ENCODE measurements around the gene SEPTIN3.

Gene SEPTIN3

GRCh38 chr22:41969110-41969646, at the start of gene SEPTIN3:
Gene SEPTIN3 (plus strand): TSS chr22:41969443. CDS start chr22:41971493, 2,050 bp downstream.
- DNase-seq = no peak

- DNase-seq = no peak
These were observed 48.8 kb upstream of the SEPTIN3 start for GRCh38 chr22:41920271-41920976.

DNA sequence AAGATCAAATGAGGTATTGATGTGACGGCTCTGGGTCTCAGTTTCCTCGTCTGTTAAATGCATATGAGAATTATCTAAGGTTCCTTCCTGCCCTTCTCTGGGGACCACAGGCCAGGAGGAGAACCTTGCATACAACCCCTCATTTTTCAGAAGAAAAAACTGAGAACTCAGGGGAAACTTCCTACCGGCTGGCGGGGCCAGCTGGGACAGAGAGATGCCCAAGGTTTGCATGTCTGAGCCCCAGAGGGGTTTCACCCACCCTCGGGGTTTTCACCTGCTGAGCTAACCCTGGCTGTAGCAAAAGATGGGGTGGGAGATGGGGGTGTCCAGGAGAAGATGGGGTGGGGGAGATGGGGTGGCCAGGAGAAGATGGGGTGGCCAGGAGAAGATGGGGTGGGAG, 46.9 kb upstream of the SEPTIN3 start:
- no peak for DNase-seq

GRCh38 chr22:41922940-41923594, 46.2 kb upstream of the SEPTIN3 start:
- DNase-seq = no peak

DNA sequence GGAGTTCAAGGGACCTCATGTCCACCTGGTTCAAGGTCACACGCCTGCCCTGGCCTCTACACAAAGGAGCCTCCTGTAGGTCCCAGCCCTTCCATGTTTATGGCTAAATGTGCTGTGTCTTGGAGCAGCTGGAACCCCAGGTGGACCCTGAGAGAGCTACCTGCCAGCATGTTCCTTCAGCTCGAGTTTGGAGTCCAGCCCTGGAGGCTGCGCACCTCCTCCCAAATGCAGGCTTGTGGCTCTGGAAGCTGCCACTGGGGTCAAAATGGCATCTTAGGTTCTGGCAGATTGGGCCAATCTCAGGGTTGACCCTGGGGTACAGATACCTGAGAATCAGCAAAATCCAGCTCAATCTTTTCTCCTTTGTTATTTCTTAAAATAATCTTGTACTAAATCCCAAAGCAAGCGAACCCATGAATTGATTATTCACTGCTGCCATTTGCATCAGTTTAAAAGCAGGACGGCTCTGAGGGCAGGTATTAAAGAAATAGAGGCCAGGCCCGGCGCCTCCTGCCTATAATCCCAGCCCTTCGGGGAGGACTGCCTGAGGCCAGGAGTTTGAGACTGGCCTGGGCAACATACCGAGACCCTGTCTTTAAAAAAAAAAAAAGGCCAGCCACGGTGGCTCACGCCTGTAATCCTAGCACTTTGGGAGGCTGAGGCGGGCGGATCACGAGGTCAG, 45.5 kb upstream of the SEPTIN3 start:
- DNase-seq = no peak

DNA sequence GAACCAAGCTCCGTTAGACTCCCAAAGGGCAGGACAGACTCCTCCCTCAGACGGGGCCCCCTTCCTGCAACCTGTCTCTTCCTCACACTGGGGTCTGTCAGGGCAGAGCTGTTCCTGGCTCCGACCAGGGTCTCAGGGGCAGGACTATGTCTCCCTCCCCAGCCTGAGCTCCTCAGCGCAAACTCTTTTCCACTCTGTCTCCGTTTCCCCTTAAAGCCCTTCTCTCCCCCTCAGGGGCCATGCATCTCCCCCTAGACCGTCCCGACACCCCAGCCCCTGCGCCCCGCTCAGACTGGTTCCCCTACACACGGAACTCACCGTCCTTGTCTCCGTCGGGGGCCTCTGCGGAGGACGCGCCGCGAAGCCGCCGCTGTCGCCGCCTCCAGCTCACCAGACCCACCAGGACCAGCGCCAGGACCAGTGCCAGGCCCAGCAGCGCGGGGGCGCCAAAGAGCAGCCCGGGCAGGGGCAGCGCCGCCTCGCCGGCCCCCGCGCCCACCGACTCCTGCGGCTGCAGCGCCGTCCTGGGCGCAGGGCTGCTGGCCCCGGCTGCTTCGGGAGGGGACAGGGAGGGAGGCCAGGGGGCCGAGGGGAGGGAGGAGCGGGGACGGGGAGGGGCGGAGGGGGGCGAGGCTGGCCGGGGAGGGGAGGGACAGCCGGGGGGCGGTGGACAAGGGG, 43.3 kb upstream of the SEPTIN3 start:
- peak; percentile 40 for DNase-seq

DNA sequence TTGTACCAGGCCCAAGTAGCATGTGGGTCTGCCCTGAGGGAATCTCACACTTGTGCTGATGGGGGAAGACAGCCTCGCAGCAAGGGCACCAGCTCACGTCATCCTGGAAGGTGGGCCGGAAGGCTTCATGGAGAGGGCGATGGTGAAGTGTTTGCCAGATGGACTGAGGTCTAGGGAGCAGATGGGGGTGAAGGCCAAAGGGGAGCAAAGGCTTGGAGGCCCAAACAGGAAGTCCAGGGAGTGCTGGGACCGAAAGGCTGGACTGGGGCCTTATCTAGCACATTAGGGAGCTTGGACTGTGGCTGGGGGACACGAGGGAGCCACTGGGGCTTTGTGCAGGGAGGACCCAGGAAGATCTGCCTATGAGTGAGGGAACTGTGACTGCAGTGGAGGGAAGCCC, 41.4 kb upstream of the SEPTIN3 start:
- DNase-seq = no peak

GRCh38 chr22:41928593-41929417, 40.4 kb upstream of the SEPTIN3 start:
- no peak for DNase-seq

DNA sequence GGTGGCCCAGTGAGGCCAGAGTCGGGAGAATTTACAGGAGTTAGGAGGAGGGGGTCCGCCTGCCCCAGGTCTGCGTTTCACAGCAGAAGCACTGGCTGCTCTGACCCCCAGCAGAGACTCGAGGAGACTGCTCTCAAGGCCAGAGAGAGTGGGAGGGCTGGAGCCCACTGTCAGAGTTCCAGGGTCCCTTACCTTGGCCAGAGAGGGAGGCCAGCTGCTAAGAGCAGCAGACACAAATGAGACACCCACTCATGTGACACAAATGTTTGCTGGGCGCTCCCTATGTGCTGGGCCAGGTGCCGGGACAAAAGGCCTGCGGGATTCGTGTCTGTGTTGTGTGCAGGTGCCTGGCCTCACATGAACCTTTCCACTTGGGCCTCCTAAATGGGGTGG, 39.8 kb upstream of the SEPTIN3 start:
- DNase-seq = no peak

DNA sequence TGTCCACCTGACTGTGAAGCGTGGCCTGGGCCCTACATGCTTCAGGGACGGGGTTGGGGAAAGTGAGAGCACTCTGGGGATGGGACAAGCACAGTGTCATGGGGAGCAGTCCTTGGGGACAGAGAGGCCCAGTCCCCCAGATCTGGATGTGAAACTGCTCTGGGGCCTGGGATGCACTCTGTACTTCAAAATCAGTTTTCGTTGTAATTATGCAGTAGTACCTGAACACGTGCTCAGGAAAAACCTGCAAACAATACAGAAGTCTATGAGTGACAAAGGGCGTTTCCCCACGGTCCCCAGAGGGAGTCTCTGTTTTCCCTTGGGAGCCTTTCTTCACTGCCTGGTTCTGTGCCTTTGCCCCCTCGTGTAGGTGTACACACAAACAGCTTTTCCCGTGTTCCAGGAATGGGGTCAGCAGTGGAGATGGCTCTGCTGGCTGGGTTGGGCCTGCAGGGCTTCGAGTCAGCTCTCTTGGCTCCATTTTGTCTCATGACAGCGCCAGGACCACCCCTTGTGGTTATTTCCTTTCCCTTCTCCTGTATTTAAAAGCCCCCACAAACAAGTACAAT, 37.5 kb upstream of the SEPTIN3 start:
- DNase-seq = no peak

DNA sequence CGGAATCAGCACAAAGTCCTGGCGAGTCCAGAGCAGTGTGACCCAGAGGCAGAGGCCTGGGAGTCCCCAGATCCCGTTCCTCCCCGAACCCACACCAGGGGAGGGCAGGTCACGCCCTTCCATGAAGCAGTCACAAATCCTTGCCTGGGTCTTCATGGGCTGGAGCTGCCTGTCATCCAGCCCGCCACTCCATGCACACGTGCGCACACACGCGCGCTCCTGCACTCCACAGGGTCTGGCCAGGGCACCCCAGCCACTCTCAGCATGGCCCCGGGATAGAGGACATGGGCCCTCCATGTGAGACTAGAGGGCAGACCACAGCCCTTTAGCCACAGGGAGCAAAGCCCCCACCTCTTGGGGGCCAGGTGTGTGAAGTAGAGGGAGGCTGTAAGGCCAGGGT, 36.9 kb upstream of the SEPTIN3 start:
- DNase-seq = no peak

GRCh38 chr22:41933411-41934177, 35.6 kb upstream of the SEPTIN3 start:
- no peak for DNase-seq

- DNase-seq = no peak
These were observed 34.8 kb upstream of the SEPTIN3 start for GRCh38 chr22:41934284-41935014.

DNA sequence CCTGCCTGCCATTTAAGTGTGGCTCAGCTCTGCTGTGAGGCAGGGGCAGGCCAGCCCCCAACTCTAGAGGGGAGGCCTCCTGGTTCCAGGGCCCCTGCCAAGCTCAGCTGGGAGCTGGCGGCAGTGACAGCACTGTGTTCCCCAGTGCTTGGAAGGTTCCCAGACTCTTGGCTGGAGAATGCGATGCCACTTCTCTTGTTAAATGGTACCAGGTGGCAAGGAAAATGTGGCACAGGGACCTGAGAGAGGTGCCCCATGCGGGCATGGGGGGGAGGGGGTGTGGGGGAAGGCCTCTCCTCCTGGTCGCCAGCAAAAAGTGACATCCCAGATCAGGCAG, 34.3 kb upstream of the SEPTIN3 start:
- DNase-seq = no peak

GRCh38 chr22:41935509-41935908, 33.7 kb upstream of the SEPTIN3 start:
- DNase-seq = no peak

GRCh38 chr22:41936894-41937169, 32.4 kb upstream of the SEPTIN3 start:
- no peak for DNase-seq

- DNase-seq = peak; percentile 12
These were observed 29.0 kb upstream of the SEPTIN3 start for GRCh38 chr22:41939981-41940831.

DNA sequence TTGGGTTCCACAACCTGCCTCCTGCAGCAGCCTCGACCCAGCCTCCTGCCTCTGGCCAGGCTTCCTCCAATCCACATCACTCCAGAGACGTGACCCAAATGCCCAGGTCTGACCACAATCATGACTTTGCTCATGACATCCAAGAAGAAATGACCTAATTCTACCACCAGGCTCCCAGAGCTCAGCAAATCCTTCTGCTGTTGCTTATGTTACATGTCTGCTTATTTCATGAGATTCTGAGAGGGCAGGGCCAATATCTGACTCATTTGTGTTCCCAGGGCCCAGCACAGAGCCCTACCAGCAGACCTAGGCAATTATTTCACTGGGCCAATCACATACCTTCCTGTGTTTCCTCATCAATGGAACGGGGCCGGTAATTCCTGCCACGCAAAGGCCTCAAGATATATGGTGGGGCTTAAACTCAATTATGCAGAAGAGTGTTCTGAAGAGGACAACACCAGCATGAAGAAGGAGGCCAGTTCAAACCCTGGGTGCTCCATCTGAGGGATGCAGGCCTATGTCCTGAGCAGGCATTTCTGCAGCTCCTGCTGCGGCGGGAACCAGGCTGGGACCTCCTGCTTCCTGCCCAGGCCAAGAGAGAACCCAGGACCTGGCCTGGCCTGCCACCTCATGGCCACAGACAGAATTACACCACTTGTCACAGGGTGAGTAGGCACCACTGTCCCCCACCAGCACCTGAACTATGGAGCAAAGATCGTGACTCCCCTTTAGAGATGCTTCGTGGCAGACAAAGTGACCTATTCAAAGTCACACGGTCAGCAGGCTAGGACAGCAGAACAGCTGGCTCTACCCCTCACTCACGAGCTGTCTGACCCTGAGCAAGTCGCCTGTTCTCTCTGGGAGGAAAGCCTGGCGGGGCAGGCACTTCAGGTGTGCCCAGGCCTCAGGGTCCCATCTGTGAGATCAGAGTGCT, 28.1 kb upstream of the SEPTIN3 start:
- peak; percentile 76 for DNase-seq

Data from inflammatory macrophage treated with lipopolysaccharide for 4 hours (primary cell).